Measurements from ENCODE around the gene RBM15.

The RBM15 gene

GRCh38 chr1:110338886-110339406, at the start of gene RBM15:
RBM15 (plus strand) TSS chr1:110339377; CDS start chr1:110339406, 29 bp downstream.
- peak; percentile 89 for DNase-seq (ENCODE audit: low read depth)

GRCh38 chr1:110291241-110292030, 47.7 kb upstream of the RBM15 start:
- DNase-seq (ENCODE audit: low read depth), result no peak

DNA sequence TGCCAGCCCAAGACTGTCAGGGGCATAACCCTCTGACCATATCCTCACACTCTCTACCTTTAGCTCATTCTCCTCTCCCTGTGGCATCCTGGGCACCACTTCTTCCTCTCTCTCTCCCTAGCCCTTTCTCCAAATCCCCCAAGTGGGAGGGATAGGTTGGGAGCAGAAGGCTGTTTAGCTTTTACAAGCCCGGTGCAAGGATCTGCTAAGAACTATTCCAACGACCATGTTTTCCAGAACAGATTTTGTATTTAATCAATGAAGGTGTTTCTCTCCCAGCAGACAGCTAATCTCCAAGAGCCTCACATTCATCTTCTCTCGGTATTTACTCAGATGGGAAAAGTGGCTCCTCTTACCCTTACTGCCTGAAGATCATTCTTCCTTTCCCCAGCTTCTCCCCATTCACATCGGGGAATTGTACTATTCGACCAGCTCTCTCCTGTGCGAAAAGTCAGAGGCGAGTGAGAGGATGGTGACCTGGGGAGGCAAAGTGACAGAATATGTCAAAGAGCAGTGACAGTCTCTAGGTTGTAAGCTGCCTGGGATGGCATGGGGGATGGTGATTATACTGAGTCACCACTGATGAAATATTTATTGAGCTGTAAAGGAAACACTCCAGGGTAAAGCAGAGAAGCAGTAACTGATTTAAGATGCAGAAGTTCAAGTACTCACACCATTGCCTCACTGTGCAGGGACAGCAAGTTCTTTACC, 47.0 kb upstream of the RBM15 start:
- no peak for DNase-seq (ENCODE audit: low read depth)

GRCh38 chr1:110293601-110294104, 45.5 kb upstream of the RBM15 start:
- DNase-seq (ENCODE audit: low read depth), result no peak

GRCh38 chr1:110294308-110294707, 44.9 kb upstream of the RBM15 start:
- DNase-seq (ENCODE audit: low read depth), result no peak

DNA sequence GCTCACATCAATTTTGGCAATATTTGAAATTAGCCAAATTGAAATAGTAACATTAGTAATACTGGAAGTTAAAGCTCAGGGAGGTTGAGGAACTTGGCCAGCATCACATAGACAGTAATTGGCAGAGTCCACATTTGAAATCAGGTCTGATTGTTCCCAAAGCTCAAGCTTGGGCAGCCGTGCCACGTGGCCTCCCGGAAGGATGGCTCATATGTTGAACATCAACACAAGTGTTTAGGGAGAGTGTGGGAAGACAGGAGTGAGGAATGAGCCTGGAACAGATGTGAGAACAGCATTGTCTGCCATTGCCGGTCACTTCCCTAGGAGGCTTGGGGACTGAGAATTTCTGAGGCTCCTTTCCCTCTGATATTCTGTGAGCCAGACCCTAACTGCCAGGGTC, 40.2 kb upstream of the RBM15 start:
- no peak for DNase-seq (ENCODE audit: low read depth)

- DNase-seq (ENCODE audit: low read depth), result no peak
These were observed 38.6 kb upstream of the RBM15 start for GRCh38 chr1:110300412-110301085.

GRCh38 chr1:110302836-110303235, 36.3 kb upstream of the RBM15 start:
- DNase-seq (ENCODE audit: low read depth), result no peak

- no peak for DNase-seq (ENCODE audit: low read depth)
These were observed 33.2 kb upstream of the RBM15 start for GRCh38 chr1:110305900-110306420.

GRCh38 chr1:110307239-110307974, 31.8 kb upstream of the RBM15 start:
- DNase-seq (ENCODE audit: low read depth), result no peak

GRCh38 chr1:110308247-110308646, 30.9 kb upstream of the RBM15 start:
- DNase-seq (ENCODE audit: low read depth), result no peak

DNA sequence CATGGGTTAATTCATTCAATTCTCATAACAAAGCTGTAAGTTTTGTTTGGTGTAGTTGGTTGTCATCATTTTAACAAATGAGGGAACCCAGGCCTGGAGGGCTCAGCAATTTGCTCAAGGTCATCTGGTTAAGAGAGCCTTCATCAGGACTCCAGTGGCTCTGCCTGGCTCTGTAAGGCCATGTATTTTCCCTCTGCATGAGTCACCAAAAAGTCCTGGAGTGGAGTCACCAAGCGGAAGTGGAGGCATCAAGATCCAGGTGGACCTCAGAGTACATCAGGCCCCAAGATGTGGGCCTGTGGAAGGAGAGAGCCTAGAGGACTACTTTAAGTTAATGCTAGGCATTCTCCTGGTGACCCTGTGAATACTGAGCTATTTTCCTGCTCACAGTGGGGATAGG, 30.0 kb upstream of the RBM15 start:
- no peak for DNase-seq (ENCODE audit: low read depth)

- DNase-seq (ENCODE audit: low read depth), result no peak
These were observed 29.4 kb upstream of the RBM15 start for GRCh38 chr1:110309767-110310166.

- no peak for DNase-seq (ENCODE audit: low read depth)
These were observed 28.9 kb upstream of the RBM15 start for GRCh38 chr1:110310300-110310699.

DNA sequence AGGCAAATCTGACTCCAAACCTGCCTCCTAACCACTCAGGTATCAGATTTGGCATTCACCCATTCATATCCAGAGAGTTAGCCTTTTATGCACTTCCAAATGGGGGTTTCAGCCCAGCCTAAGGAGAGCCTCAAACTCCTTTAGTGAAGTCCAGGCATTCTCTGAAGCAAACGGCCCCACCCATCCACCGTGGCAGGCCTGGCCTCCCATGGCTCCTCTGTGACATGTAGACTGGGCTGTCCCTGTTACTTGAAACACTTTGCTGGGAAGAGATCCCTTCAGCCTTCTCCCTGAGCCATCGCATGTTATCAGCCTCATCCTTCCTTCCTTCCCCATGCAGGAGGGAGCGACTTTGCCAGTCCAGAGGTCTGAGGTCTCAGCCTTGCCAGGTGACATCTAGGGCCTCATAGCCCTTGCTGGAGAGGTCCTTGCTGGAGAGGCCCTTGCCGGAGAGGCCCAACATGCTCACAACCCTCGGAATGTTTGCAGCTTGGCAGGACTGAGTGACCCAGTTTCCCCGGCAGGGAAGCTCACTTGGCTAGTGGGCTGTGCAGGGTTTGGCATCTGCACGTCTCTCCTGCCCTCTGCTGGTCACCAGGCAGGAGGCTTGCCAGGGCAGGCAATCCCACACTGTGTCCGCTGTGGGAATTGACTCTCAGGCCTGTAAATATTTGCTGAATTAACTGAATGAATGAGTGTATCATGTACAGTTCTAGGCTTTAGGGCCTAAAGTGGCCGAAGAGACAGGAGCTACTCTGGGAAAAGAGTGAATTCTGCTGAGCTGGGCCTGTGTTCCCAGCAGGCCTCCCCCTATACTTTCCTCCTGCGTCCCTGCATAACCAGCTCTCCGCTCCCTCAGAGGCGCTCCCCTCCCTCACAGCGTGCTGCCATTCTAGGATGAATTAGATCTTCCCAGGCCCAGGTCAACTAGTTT, 26.7 kb upstream of the RBM15 start:
- DNase-seq (ENCODE audit: low read depth), result peak; percentile 58

GRCh38 chr1:110316735-110317134, 22.4 kb upstream of the RBM15 start:
- DNase-seq (ENCODE audit: low read depth), result no peak

- DNase-seq (ENCODE audit: low read depth), result no peak
These were observed 21.1 kb upstream of the RBM15 start for GRCh38 chr1:110318046-110318445.

DNA sequence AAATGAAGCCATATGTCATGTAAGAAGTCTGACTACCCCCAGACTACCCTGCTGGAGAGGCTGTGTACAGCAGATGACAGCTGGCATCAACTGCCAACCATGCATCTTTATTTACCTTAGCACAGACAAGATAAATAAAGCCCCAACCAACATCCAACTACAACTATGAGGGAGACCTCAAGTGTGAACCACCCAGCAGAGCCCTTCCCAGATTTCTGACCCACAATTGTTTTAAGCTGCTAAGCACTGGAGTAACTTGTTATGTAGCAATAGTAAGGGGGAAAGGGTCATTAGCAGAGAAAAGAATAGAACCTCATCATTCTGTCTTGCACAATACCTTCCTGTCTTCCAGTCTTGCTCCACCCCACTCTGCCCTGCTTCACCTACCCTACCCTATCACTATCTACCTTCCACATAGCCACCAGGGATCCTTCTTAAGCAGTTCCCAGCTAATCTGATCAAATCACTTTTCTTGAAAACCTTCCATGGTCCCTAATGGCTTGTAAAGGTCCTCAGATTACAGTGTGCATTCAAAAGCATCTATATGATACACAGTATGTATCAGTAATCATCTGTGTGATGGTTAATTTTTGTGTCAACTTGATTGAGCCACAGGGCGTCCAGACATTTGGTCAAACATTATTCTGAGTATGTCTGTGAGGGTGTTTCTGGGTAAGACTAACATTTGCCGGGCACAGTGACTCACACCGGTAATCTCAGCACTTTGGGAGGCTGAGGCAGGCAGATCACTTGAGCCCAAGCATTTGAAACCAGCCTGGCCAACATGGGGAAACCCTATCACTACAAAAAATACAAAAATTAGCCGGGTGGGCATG, 19.6 kb upstream of the RBM15 start:
- DNase-seq (ENCODE audit: low read depth), result no peak

GRCh38 chr1:110320168-110320518, 19.0 kb upstream of the RBM15 start:
- no peak for DNase-seq (ENCODE audit: low read depth)

DNA sequence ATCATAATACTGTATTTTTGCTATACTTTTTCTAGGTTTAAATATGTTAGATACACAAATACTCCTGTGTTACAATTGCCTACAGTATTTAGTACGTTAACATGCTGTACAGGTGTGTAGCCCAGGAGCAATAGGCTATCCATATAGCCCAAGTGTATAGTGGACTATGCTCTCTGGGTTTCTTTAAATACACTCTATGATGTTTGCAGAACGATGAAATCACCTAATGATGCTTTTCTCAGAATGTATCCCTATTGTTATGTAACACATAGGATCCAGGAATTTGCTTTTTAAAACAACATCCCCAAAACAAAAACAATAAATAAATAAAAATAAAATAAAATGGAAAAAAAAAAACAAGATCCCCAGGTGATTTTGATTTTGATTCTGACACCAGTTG, 18.1 kb upstream of the RBM15 start:
- DNase-seq (ENCODE audit: low read depth), result no peak

All from stimulated activated CD8-positive, alpha-beta memory T cell treated with anti-CD3 and anti-CD28 coated beads, Interleukin-4, amount 100 ng/mL, for 24 hours (primary cell).